ENCODE data around the gene SMYD3. TPM values are rescaled to one million over a fixed set of nuclear protein-coding genes. Genes with fewer than 3 reads are reported as not detected.

Gene SMYD3
- total RNA-seq, 3 donors from 2014 or later = 16.8 to 28.8 (median 19.5) TPM

GRCh38 chr1:245987997-245988392 lies 519.1 kb downstream of the SMYD3 start:
- no peaks in the 10 kb centered on the region for H3K4me1 ChIP-seq
- H3K27me3 ChIP-seq = no peaks in the 10 kb centered on the region
- TF ChIP-seq CTCF (IDR thresholded peaks at IDR 0.05) (no peak), POLR2A (IDR thresholded peaks at IDR 0.05) (no peak), POLR2AphosphoS5 (IDR thresholded peaks at IDR 0.05) (no peak)
- DNase-seq (ENCODE audit: low spot score in 2 of 2) = no peak
- H3K4me3 ChIP-seq = no peak overlapping the region
- H3K36me3 ChIP-seq = no peaks in the 10 kb centered on the region
- no peak overlapping the region for H3K27ac ChIP-seq
- no peaks in the 10 kb centered on the region for H3K9me3 ChIP-seq
- intact Hi-C loops (cut with DNase I; ENCODE audit: low total_unique reads) = no loop called here

GRCh38 chr1:245987577-245987976 lies 519.5 kb downstream of the SMYD3 start:
- TF ChIP-seq POLR2AphosphoS5 (IDR thresholded peaks at IDR 0.05) (no peak), CTCF (IDR thresholded peaks at IDR 0.05) (no peak)
- Histone ChIP-seq H3K4me3 (no peak overlapping the region), H3K27ac (no peak overlapping the region), H3K36me3 (no peaks in the 10 kb centered on the region), H3K27me3 (no peaks in the 10 kb centered on the region), H3K9me3 (no peaks in the 10 kb centered on the region), H3K4me1 (no peaks in the 10 kb centered on the region)
- DNase-seq (ENCODE audit: low spot score in 2 of 2) = no peak
- intact Hi-C loops (cut with DNase I; ENCODE audit: low total_unique reads) = no loop called here

- Histone ChIP-seq H3K36me3 (no peaks in the 10 kb centered on the region), H3K27ac (no peak overlapping the region), H3K4me1 (no peaks in the 10 kb centered on the region), H3K9me3 (no peaks in the 10 kb centered on the region), H3K4me3 (no peak overlapping the region), H3K27me3 (no peaks in the 10 kb centered on the region)
- DNase-seq (ENCODE audit: low spot score in 2 of 2) = no peak
- no peak for TF ChIP-seq CTCF (IDR thresholded peaks at IDR 0.05)
- no peak for TF ChIP-seq POLR2AphosphoS5 (IDR thresholded peaks at IDR 0.05)
- TF ChIP-seq POLR2A (IDR thresholded peaks at IDR 0.05) = no peak
- intact Hi-C loops (cut with DNase I; ENCODE audit: low total_unique reads) = no loop called here
Measured at GRCh38 chr1:245987219-245987545, 519.9 kb downstream of the SMYD3 start.

GRCh38 chr1:245986404-245987218 lies 520.5 kb downstream of the SMYD3 start:
- Histone ChIP-seq H3K36me3 (no peaks in the 10 kb centered on the region), H3K9me3 (no peaks in the 10 kb centered on the region), H3K27ac (no peak overlapping the region), H3K4me3 (no peak overlapping the region), H3K4me1 (no peaks in the 10 kb centered on the region), H3K27me3 (no peaks in the 10 kb centered on the region)
- no peak for TF ChIP-seq POLR2AphosphoS5 (IDR thresholded peaks at IDR 0.05)
- TF ChIP-seq POLR2A (IDR thresholded peaks at IDR 0.05) = no peak
- TF ChIP-seq CTCF (IDR thresholded peaks at IDR 0.05) = no peak
- DNase-seq (ENCODE audit: low spot score in 2 of 2) = no peak
- intact Hi-C loops (cut with DNase I; ENCODE audit: low total_unique reads) = no loop called here

- no peak overlapping the region for H3K27ac ChIP-seq
- no peaks in the 10 kb centered on the region for H3K9me3 ChIP-seq
- no peaks in the 10 kb centered on the region for H3K27me3 ChIP-seq
- TF ChIP-seq POLR2A (IDR thresholded peaks at IDR 0.05) (no peak), POLR2AphosphoS5 (IDR thresholded peaks at IDR 0.05) (no peak), CTCF (IDR thresholded peaks at IDR 0.05) (no peak)
- H3K36me3 ChIP-seq = no peaks in the 10 kb centered on the region
- intact Hi-C loops (cut with DNase I; ENCODE audit: low total_unique reads) = no loop called here
- no peaks in the 10 kb centered on the region for H3K4me1 ChIP-seq
- no peak overlapping the region for H3K4me3 ChIP-seq
- no peak for DNase-seq (ENCODE audit: low spot score in 2 of 2)
Measured at GRCh38 chr1:245984390-245985155, 522.5 kb downstream of the SMYD3 start.
